IMR-90 (cell line): ENCODE results near the gene ORC1. TPM values are rescaled to one million over a fixed set of nuclear protein-coding genes. Genes with fewer than 3 reads are reported as not detected.

Source experiments
- ATAC-seq: fragments of 200-7000 bp; cut with Tn5 transposase; 2 replicates; pipeline ENCODE4 v1.9.1; 2020; ENCODE audit warnings: low read depth, mild to moderate bottlenecking, moderate library complexity
- BruUV-seq: library from RNA; stranded (reverse); fragments of 400-500 nt; replicated peaks from 2 replicates; lab custom pipeline; 2021; lab: Mats Ljungman, UMichigan
- CTCF ChIA-PET: fragments of 300-600 bp; formaldehyde crosslinking; extraction: SDS; loops from one replicate; lab custom pipeline; 2021; ENCODE audit warnings: antibody characterized with exemption; lab: Yijun Ruan, JAX
- POLR2A ChIA-PET: fragments of 300-600 bp; sonication (Branson Sonifier 250); formaldehyde crosslinking; loops from one replicate; lab custom pipeline; 2022; ENCODE audit warnings: antibody characterized with exemption; ENCODE audit not compliant: unreplicated experiment; lab: Charles Lee
- DNase-seq: peaks from one replicate; pipeline ENCODE4 v3.0.0; 2013
- H2AFZ ChIP-seq: replicated peaks from 2 replicates; pipeline ENCODE3; 2013; ENCODE audit warnings: low read length, mild to moderate bottlenecking; ENCODE audit not compliant: poor library complexity
- H2AK5ac ChIP-seq: 2 replicates; pipeline ENCODE4 v1.6.1; 2013; ENCODE audit warnings: low read depth, low read length, inconsistent platforms
- H2AK9ac ChIP-seq: replicated peaks from 2 replicates; pipeline ENCODE3; 2013; ENCODE audit warnings: mild to moderate bottlenecking, low read depth, low read length, moderate library complexity; ENCODE audit not compliant: poor library complexity
- H2BK120ac ChIP-seq: 2 replicates; pipeline ENCODE4 v1.6.1; 2013; ENCODE audit warnings: low read depth, low read length, inconsistent platforms
- H2BK15ac ChIP-seq: 3 replicates; pipeline ENCODE4 v1.6.1; 2013; ENCODE audit warnings: low read depth, low read length, inconsistent platforms
- H2BK20ac ChIP-seq: 2 replicates; pipeline ENCODE4 v1.6.1; 2013; ENCODE audit warnings: low read depth, mild to moderate bottlenecking, inconsistent platforms, low read length, moderate library complexity
- H2BK5ac ChIP-seq: 2 replicates; pipeline ENCODE4 v1.6.1; 2013; ENCODE audit warnings: mild to moderate bottlenecking, low read depth, low read length, inconsistent platforms; ENCODE audit not compliant: poor library complexity, severe bottlenecking
- H3K14ac ChIP-seq: replicated peaks from 2 replicates; pipeline ENCODE4 v1.6.1; 2013; ENCODE audit warnings: low read depth, low read length, inconsistent platforms
- H3K18ac ChIP-seq: 2 replicates; pipeline ENCODE4 v1.6.1; 2013; ENCODE audit warnings: low read depth, low read length, control low read depth
- H3K23ac ChIP-seq: 2 replicates; pipeline ENCODE4 v1.6.1; 2013; ENCODE audit warnings: low read depth, low read length, inconsistent platforms
- H3K27ac ChIP-seq: 2 replicates; pipeline ENCODE4 v1.5.1; 2013; ENCODE audit warnings: mild to moderate bottlenecking, control low read depth, low read length; ENCODE audit not compliant: insufficient read depth
- H3K27me3 ChIP-seq: 2 replicates; pipeline ENCODE4 v1.6.1; 2013; ENCODE audit warnings: low read length; ENCODE audit not compliant: control insufficient read depth, insufficient read depth
- H3K36me3 ChIP-seq: 2 replicates; pipeline ENCODE4 v1.6.1; 2013; ENCODE audit warnings: low read length, mixed read lengths; ENCODE audit not compliant: control insufficient read depth, insufficient read depth
- H3K4ac ChIP-seq: 2 replicates; pipeline ENCODE4 v1.6.1; 2013; ENCODE audit warnings: low read depth, low read length, inconsistent platforms
- H3K4me1 ChIP-seq: 2 replicates; pipeline ENCODE4 v1.6.1; 2013; ENCODE audit warnings: low read length, mixed read lengths; ENCODE audit not compliant: control insufficient read depth, insufficient read depth
- H3K4me2 ChIP-seq: 2 replicates; pipeline ENCODE4 v1.6.1; 2013; ENCODE audit warnings: low read depth, mild to moderate bottlenecking, control low read depth, low read length, moderate library complexity
- H3K4me3 ChIP-seq: 2 replicates; pipeline ENCODE4 v1.5.1; 2013; ENCODE audit warnings: low read depth, mild to moderate bottlenecking, control low read depth, low read length, moderate library complexity; ENCODE audit not compliant: insufficient read depth
- H3K56ac ChIP-seq: 2 replicates; pipeline ENCODE4 v1.6.1; 2013; ENCODE audit warnings: low read length, inconsistent platforms; ENCODE audit not compliant: insufficient read depth; ENCODE audit errors: extremely low read depth
- H3K79me1 ChIP-seq, 2 experiments: 2 replicates each; pipeline ENCODE4 v1.6.1; 2013; ENCODE audit warnings: low read length in 2 of 2, inconsistent platforms in 1 of 2, low read depth in 1 of 2
- H3K9ac ChIP-seq: 2 replicates; pipeline ENCODE4 v1.6.1; 2013; ENCODE audit warnings: low read depth, low read length, control low read depth
- H3K9me1 ChIP-seq: 2 replicates; pipeline ENCODE4 v1.6.1; 2013; ENCODE audit warnings: low read length, inconsistent platforms; ENCODE audit not compliant: insufficient read depth
- H3K9me3 ChIP-seq: 2 replicates; pipeline ENCODE4 v1.6.1; 2013; ENCODE audit warnings: low read length; ENCODE audit not compliant: control insufficient read depth, insufficient read depth
- H4K20me1 ChIP-seq: 2 replicates; pipeline ENCODE4 v1.6.1; 2013; ENCODE audit warnings: low read length, inconsistent platforms; ENCODE audit not compliant: insufficient read depth
- H4K5ac ChIP-seq: 2 replicates; pipeline ENCODE4 v1.6.1; 2013; ENCODE audit warnings: mild to moderate bottlenecking, low read depth, low read length, control low read depth
- H4K8ac ChIP-seq, 2 experiments: 2 replicates each; pipeline ENCODE4 v1.6.1; 2013; ENCODE audit warnings: low read depth in 2 of 2, low read length in 2 of 2, control low read depth in 1 of 2, inconsistent platforms in 1 of 2
- H4K91ac ChIP-seq: 2 replicates; pipeline ENCODE4 v1.6.1; 2013; ENCODE audit warnings: low read depth, low read length, inconsistent platforms; ENCODE audit not compliant: insufficient read depth
- BHLHE40 ChIP-seq: fragments of 150-350 bp; IDR thresholded peaks from 2 replicates; pipeline ENCODE4 v1.6.1; 2016; ENCODE audit warnings: mild to moderate bottlenecking, low read depth, low read length
- CEBPB ChIP-seq: IDR thresholded peaks from 2 replicates; pipeline ENCODE4 v1.6.1; 2012; ENCODE audit warnings: low read depth, low read length, improper control_type of control experiment
- CHD1 ChIP-seq: IDR thresholded peaks from 2 replicates; pipeline ENCODE4 v1.6.1; 2012; ENCODE audit warnings: low read depth, low read length, improper control_type of control experiment
- FOS ChIP-seq: fragments of 150-350 bp; IDR thresholded peaks from 2 replicates; pipeline ENCODE4 v1.6.1; 2016; ENCODE audit warnings: low read depth, low read length
- MAFK ChIP-seq: IDR thresholded peaks from 2 replicates; pipeline ENCODE4 v1.6.1; 2012; ENCODE audit warnings: low read depth, low read length, improper control_type of control experiment
- MAZ ChIP-seq: IDR thresholded peaks from 2 replicates; pipeline ENCODE4 v1.6.1; 2012; ENCODE audit warnings: low read depth, mild to moderate bottlenecking, low read length, improper control_type of control experiment, moderate library complexity, borderline replicate concordance
- MXI1 ChIP-seq: IDR thresholded peaks from 2 replicates; pipeline ENCODE4 v1.6.1; 2012; ENCODE audit warnings: low read depth, mild to moderate bottlenecking, low read length, moderate library complexity, borderline replicate concordance
- NFE2L2 ChIP-seq: fragments of 150-350 bp; IDR thresholded peaks from 2 replicates; pipeline ENCODE4 v1.6.1; 2016; ENCODE audit warnings: low read depth, mild to moderate bottlenecking, low read length
- POLR2A ChIP-seq: IDR thresholded peaks from 2 replicates; pipeline ENCODE4 v1.6.1; 2012; ENCODE audit warnings: mild to moderate bottlenecking, low read depth, low read length
- RAD21 ChIP-seq: IDR thresholded peaks from 2 replicates; pipeline ENCODE4 v1.6.1; 2012; ENCODE audit warnings: low read length, improper control_type of control experiment
- RCOR1 ChIP-seq: IDR thresholded peaks from 2 replicates; pipeline ENCODE4 v1.6.1; 2012; ENCODE audit warnings: mild to moderate bottlenecking, low read length, improper control_type of control experiment; ENCODE audit not compliant: insufficient replicate concordance
- RFX5 ChIP-seq: IDR thresholded peaks from 2 replicates; pipeline ENCODE4 v1.8.0; 2012; ENCODE audit warnings: low read depth, mild to moderate bottlenecking, low read length, moderate library complexity
- SMC3 ChIP-seq: fragments of 150-350 bp; IDR thresholded peaks from 2 replicates; pipeline ENCODE4 v1.6.1; 2016; ENCODE audit warnings: low read depth, mild to moderate bottlenecking, antibody characterized with exemption, low read length, moderate library complexity
- WGBS, 2 experiments: methylation state at CpG; one replicate each; pipeline versions ENCODE4 v1.1.5 to v1.1.7; 2013; ENCODE audit warnings: missing lambda C conversion rate in 2 of 2; ENCODE audit not compliant: insufficient read length in 1 of 2; ENCODE audit errors: extremely low coverage in 2 of 2; 5-methylcytosine and 5-hydroxymethylcytosine counted together
- dilution Hi-C: fragments of 300-500 bp; cut with HindIII; formaldehyde crosslinking; loops from one replicate; pipeline ENCODE4 v1.14.3; 2018; ENCODE audit warnings: low sequenced_read_pairs; ENCODE audit not compliant: unreplicated experiment
- in situ Hi-C: fragments of 300-500 bp; cut with MboI; formaldehyde crosslinking; loops from 3 replicates; pipeline ENCODE4 v1.14.3; 2019; ENCODE audit warnings: low sequenced_read_pairs, inconsistent platforms, mixed read lengths
- intact Hi-C: fragments of 100-400 bp; cut with micrococcal nuclease; formaldehyde crosslinking; loops from 2 replicates; pipeline ENCODE4 v1.10.0; 2022
- polyA plus RNA-seq, 3 experiments: library from polyadenylated mRNA; depleted of rRNA; stranded (reverse); fragments of >200 nt; gene quantifications; 2 replicates each; pipeline ENCODE4 v1.2.3, GENCODE V29; 2012; ENCODE audit warnings: low replicate concordance in 1 of 3
- total RNA-seq: library from RNA; depleted of rRNA; stranded (reverse); fragments of >200 nt; gene quantifications from 2 replicates; pipeline ENCODE4 v1.2.3, GENCODE V29; 2012
- TF ChIP-seq, protein P1 (sequence below): fragments of 150-350 bp; IDR thresholded peaks from 2 replicates; pipeline ENCODE4 v1.6.1; 2016; ENCODE audit warnings: low read depth, mild to moderate bottlenecking, low read length, moderate library complexity, borderline replicate concordance
- TF ChIP-seq, protein P2 (sequence below): conservative IDR thresholded peaks from 2 replicates; pipeline ENCODE4 v1.5.1; 2012; ENCODE audit warnings: mild to moderate bottlenecking, low read depth, low read length, improper control_type of control experiment
- TF ChIP-seq, protein P3 (sequence below): fragments of 150-350 bp; IDR thresholded peaks from 2 replicates; pipeline ENCODE4 v1.6.1; 2017; ENCODE audit warnings: mild to moderate bottlenecking, antibody characterized with exemption, low read length, low read depth

ORC1 gene
- total and polyA plus RNA-seq, 2 of the 4 experiments (the other 2 are of a cell fraction): 6.3 to 10.6 TPM

DNA sequence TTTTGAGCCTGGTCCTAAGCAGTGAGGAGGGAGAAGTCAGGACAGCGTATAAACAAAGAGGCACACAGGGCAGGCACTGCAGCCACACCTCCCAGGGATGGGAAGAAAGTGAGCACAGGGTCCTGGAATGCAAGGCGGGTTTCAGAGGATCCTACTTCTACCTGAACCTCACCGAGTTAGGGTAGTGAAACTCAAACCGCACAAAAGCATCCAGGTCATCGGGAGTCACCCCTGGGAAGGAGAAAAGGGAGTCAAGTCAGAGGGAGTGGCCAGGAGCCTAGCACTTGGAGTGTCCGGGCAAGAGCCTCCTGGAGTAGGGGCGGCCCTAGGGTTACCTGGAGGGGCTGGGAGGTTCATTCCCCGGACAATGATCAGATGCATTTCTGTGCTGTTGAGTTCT, 48.8 kb downstream of the ORC1 start:
- H3K23ac ChIP-seq: no peak overlapping the region

More for the DNA sequence above, 48.8 kb downstream of the ORC1 start:
- H2AK9ac ChIP-seq: no peak overlapping the region
- TF ChIP-seq MAFK: no peak
- TF ChIP-seq RFX5: no peak
- TF ChIP-seq, protein P1, sequence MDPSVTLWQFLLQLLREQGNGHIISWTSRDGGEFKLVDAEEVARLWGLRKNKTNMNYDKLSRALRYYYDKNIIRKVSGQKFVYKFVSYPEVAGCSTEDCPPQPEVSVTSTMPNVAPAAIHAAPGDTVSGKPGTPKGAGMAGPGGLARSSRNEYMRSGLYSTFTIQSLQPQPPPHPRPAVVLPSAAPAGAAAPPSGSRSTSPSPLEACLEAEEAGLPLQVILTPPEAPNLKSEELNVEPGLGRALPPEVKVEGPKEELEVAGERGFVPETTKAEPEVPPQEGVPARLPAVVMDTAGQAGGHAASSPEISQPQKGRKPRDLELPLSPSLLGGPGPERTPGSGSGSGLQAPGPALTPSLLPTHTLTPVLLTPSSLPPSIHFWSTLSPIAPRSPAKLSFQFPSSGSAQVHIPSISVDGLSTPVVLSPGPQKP: no peak
- TF ChIP-seq SMC3: no peak
- TF ChIP-seq MXI1: no peak
- TF ChIP-seq RAD21: no peak
- TF ChIP-seq, protein P2, sequence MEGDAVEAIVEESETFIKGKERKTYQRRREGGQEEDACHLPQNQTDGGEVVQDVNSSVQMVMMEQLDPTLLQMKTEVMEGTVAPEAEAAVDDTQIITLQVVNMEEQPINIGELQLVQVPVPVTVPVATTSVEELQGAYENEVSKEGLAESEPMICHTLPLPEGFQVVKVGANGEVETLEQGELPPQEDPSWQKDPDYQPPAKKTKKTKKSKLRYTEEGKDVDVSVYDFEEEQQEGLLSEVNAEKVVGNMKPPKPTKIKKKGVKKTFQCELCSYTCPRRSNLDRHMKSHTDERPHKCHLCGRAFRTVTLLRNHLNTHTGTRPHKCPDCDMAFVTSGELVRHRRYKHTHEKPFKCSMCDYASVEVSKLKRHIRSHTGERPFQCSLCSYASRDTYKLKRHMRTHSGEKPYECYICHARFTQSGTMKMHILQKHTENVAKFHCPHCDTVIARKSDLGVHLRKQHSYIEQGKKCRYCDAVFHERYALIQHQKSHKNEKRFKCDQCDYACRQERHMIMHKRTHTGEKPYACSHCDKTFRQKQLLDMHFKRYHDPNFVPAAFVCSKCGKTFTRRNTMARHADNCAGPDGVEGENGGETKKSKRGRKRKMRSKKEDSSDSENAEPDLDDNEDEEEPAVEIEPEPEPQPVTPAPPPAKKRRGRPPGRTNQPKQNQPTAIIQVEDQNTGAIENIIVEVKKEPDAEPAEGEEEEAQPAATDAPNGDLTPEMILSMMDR: no peak
- TF ChIP-seq BHLHE40: no peak
- no peak for TF ChIP-seq NFE2L2
- no peak for TF ChIP-seq RCOR1
- TF ChIP-seq POLR2A: no peak
- TF ChIP-seq, protein P3, sequence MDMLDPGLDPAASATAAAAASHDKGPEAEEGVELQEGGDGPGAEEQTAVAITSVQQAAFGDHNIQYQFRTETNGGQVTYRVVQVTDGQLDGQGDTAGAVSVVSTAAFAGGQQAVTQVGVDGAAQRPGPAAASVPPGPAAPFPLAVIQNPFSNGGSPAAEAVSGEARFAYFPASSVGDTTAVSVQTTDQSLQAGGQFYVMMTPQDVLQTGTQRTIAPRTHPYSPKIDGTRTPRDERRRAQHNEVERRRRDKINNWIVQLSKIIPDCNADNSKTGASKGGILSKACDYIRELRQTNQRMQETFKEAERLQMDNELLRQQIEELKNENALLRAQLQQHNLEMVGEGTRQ: no peak
- no peak for TF ChIP-seq CHD1
- TF ChIP-seq MAZ: no peak
- TF ChIP-seq FOS: no peak
- TF ChIP-seq CEBPB: no peak
- H3K36me3 ChIP-seq: peaks cover 80% of the 10 kb centered on the region
- no peak overlapping the region for H4K5ac ChIP-seq
- H3K4me2 ChIP-seq: no peak overlapping the region
- POLR2A ChIA-PET: no interaction called here
- no peak overlapping the region for H3K27ac ChIP-seq
- no peak overlapping the region for H3K9ac ChIP-seq
- no peak overlapping the region for H3K4me3 ChIP-seq
- no peaks in the 10 kb centered on the region for H3K4me1 ChIP-seq
- H2BK20ac ChIP-seq: no peak overlapping the region
- WGBS, 2 experiments: 80% methylated on average over 1 of the region's 8 CpGs; no CpG with 5 or more reads in 1 of the 2 experiments
- dilution Hi-C loops: no loop called here
- H3K9me1 ChIP-seq: 0 out of 2 replicates have a peak, but pooled peaks cover 8% of the 10 kb centered on the region
- no peak overlapping the region for H3K18ac ChIP-seq
- no peak overlapping the region for H2BK5ac ChIP-seq
- no peak overlapping the region for H2BK15ac ChIP-seq
- no peaks in the 10 kb centered on the region for H3K27me3 ChIP-seq
- H3K14ac ChIP-seq: no peak overlapping the region
- CTCF ChIA-PET: no interaction called here
- no peak overlapping the region for H2BK120ac ChIP-seq
- H4K91ac ChIP-seq: no peak overlapping the region
- H3K79me1 ChIP-seq: peaks cover 0 to 11% of the 10 kb centered on the region in 2 experiments; a peak in 2 of 4 replicates
- intact Hi-C loops: no loop called here
- H4K20me1 ChIP-seq: no peaks in the 10 kb centered on the region; the same call in 1 of the 2 replicates
- no peaks in the 10 kb centered on the region for H3K9me3 ChIP-seq
- H3K4ac ChIP-seq: no peak overlapping the region
- no peak overlapping the region for H2AFZ ChIP-seq
- DNase-seq (no peak), ATAC-seq (no peak)
- in situ Hi-C loops: no loop called here
- H2AK5ac ChIP-seq: no peak overlapping the region
- no TSS peak for BruUV-seq
- H4K8ac ChIP-seq: no peak overlapping the region
- no peak overlapping the region for H3K56ac ChIP-seq
